AG10803 (cell line): Measurements from ENCODE around the gene E2F3.

Experiments
- DNase-seq: peaks from one replicate; pipeline ENCODE4 v3.0.0; 2010; ENCODE audit warnings: low read depth
- H3K4me3 ChIP-seq: 2 replicates; pipeline ENCODE4 v1.5.1; 2011; ENCODE audit warnings: mild to moderate bottlenecking, low read length, control low read depth
- CTCF ChIP-seq: conservative IDR thresholded peaks from 2 replicates; pipeline ENCODE4 v1.5.1; 2011; ENCODE audit warnings: mild to moderate bottlenecking, low read length, control low read depth, inconsistent platforms

E2F3 gene

GRCh38 chr6:20439558-20439957 is 37.9 kb downstream of the E2F3 start:
- no peak overlapping the region for H3K4me3 ChIP-seq
- DNase-seq: no peak
- no peak for TF ChIP-seq CTCF

- DNase-seq: no peak
- H3K4me3 ChIP-seq: no peak overlapping the region
- TF ChIP-seq CTCF: no peak
Observed at GRCh38 chr6:20440296-20440695, 38.6 kb downstream of the E2F3 start.

GRCh38 chr6:20441236-20441635 is 39.6 kb downstream of the E2F3 start:
- no peak for DNase-seq
- no peak for TF ChIP-seq CTCF
- no peak overlapping the region for H3K4me3 ChIP-seq

- no peak overlapping the region for H3K4me3 ChIP-seq
- DNase-seq: no peak
- TF ChIP-seq CTCF: no peak
Observed at GRCh38 chr6:20441921-20442320, 40.2 kb downstream of the E2F3 start.

- no peak overlapping the region for H3K4me3 ChIP-seq
- DNase-seq: peak; percentile 31
- TF ChIP-seq CTCF: no peak
Observed at GRCh38 chr6:20444786-20445271, 43.1 kb downstream of the E2F3 start.

GRCh38 chr6:20447157-20447556 is 45.5 kb downstream of the E2F3 start:
- TF ChIP-seq CTCF: no peak
- no peak overlapping the region for H3K4me3 ChIP-seq
- DNase-seq: peak; percentile 29

GRCh38 chr6:20447581-20448132 is 46.0 kb downstream of the E2F3 start:
- H3K4me3 ChIP-seq: no peak overlapping the region
- DNase-seq: no peak
- no peak for TF ChIP-seq CTCF
